PC-9 (cell line): ENCODE results near the gene NCR3LG1.

Experiments used
- EZH2 ChIP-seq: fragments of 200-600 bp; sonication (generic); IDR thresholded peaks from 2 replicates; pipeline ENCODE4 v1.8.0; 2017; ENCODE audit warnings: antibody characterized with exemption, low read depth
- TF ChIP-seq, protein P1 (sequence below): fragments of 200-600 bp; sonication (generic); conservative IDR thresholded peaks from 2 replicates; pipeline ENCODE4 v1.6.1; 2017; ENCODE audit warnings: mixed run types, antibody characterized with exemption, mild to moderate bottlenecking, moderate library complexity

DNA sequence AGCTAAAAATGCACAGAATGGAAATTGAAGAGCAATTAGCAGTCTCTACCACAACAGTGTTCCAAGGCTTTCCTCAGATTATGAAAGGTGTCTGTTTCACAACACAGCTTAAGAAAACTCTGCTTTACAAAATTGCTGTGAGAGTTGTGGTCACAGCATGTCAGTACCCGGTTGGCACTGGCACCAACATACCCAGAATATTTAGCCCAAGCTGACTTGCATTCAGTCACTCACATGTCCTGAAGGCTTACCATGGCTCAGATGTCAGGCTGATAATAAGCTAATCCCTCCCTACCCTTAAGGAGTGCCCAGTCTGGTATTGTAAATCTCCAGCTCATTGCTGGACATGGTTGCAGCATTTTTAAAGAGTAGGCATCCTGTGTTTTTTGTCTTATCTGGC is 14.9 kb downstream of the NCR3LG1 start:
- TF ChIP-seq, protein P1, sequence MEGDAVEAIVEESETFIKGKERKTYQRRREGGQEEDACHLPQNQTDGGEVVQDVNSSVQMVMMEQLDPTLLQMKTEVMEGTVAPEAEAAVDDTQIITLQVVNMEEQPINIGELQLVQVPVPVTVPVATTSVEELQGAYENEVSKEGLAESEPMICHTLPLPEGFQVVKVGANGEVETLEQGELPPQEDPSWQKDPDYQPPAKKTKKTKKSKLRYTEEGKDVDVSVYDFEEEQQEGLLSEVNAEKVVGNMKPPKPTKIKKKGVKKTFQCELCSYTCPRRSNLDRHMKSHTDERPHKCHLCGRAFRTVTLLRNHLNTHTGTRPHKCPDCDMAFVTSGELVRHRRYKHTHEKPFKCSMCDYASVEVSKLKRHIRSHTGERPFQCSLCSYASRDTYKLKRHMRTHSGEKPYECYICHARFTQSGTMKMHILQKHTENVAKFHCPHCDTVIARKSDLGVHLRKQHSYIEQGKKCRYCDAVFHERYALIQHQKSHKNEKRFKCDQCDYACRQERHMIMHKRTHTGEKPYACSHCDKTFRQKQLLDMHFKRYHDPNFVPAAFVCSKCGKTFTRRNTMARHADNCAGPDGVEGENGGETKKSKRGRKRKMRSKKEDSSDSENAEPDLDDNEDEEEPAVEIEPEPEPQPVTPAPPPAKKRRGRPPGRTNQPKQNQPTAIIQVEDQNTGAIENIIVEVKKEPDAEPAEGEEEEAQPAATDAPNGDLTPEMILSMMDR: no peak
- TF ChIP-seq EZH2: no peak
